Measurements from ENCODE around the gene FGF4.

Gene FGF4, protein sequence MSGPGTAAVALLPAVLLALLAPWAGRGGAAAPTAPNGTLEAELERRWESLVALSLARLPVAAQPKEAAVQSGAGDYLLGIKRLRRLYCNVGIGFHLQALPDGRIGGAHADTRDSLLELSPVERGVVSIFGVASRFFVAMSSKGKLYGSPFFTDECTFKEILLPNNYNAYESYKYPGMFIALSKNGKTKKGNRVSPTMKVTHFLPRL

DNA sequence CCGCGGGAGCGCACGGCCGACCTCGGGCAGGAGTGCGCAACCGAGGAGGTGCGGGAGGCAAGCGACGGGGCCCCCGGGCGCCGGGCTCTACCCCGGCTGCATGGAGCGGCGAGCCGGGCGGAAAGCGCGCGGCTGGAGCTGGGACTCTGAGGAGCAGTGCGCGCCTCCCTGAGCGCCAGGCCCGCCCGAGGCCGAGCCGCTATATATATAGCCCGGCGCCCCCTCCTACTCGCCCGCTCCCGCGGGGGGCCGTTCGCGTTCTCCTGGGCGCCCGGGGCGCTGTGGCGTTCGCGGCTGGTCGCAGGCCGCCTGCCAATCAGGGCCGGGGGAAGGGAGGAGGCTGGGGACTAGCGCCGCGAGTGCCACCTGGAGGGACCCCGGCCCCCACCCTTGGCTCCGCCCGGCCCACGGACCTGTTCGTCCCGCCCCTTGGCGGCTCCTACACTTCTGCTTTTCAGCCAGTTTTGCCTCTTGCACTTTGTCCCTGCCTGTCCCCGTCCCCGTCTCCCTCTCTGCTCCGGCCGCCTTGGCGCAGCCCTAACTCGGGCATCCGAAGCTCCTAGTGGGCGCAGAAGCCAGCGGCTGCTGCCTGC lies at the start of gene FGF4:
Gene FGF4, minus strand, starts transcription at position 179 of the 593 bp plus-strand sequence. CDS start 257 bp downstream, outside the sequence.
- no peak for DNase-seq

DNA sequence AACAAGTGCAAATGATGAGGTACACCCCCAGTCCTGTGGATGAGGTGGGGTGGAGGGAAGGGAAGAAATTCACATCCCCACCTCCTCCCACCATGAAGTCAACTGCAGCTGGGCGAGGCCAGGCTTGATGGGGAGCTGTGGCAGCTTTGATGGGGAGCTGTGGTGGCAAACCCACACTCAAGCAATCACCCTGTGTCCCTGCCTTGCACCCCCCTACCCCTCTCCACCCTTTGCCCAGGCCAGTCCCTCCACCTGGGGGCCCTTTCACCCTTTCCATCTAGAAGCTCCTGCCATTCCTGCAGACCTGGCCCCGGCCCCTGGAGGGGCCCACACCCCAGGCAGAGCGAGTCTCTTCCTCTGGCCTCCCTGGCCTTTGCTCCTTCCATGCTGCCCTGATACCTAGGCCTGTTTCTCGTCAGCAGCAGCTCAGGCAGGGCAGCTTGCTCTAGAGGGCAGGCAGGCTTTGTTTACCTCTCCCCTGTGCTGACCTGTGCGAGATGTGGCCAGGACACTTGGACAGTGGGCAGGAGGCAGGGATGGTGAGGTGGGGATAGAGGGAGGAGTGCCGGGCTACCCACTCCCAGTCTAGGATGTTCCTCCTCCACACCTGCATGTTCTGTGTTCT lies 48.6 kb upstream of the FGF4 start:
- no peak for DNase-seq

DNA sequence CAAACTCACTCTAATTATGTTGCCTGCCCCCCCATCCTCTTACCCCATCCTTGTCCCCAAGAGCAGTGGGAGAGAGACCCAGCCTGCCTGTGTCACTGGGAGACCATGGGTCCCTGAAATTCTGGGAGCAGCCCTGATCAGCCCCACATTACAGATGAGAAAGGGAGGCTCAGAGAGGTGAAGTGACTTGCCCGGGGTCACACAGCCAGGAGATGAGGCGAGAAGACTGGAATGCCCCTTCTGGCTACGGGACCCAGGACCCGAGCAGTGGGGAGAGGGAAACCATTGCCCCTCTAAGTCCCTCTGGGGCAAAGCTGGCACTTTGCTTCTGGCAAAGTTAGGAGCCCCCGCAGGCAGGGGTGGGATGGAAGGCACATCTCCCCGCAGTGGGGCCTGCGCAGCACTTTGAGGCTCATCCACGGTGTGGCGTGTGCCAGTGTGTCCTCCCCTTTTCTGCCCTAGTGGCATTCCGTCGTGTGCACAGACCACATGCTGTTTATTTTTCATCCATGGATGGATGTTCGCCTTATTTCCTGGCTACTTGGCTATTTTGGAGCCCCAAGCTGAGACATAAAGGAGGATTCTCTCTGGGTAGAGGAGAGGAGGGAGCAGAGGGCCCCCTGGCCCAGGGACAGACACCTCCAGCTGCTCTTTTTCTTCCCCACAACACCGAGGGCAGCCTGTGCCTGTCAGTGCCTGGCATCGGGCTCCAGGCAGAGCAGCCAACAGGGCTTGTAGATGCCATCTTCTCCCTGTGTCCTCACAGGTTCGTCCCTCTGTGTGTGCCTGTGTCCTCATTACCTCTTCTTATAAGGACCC lies 47.7 kb upstream of the FGF4 start:
- DNase-seq = no peak

DNA sequence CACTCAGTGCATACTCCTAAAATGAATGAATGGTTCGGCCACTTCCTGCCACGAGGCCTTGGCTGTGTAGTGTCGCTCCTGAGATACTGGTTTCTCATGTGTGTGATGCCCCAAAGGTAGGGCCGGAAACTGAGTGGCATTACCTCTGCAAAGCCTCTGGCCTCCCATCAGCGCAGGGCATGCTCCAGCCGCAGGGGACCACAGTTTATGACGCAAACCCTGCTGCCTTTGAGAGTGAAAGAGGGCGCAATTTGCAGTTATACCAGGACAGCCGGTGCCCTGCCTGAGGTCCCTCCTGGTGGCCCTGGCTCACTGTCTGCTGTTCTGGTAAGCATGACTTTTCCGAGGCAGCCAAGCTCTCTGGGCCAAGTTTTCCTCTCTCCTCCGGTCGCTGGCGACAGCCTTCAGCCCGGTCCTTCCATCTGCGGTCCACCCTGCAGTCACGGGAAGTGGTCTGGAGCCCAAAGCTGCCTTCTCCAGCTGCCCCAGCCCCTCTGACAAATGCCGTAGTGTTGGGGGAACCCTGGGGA lies 46.4 kb upstream of the FGF4 start:
- no peak for DNase-seq

DNA sequence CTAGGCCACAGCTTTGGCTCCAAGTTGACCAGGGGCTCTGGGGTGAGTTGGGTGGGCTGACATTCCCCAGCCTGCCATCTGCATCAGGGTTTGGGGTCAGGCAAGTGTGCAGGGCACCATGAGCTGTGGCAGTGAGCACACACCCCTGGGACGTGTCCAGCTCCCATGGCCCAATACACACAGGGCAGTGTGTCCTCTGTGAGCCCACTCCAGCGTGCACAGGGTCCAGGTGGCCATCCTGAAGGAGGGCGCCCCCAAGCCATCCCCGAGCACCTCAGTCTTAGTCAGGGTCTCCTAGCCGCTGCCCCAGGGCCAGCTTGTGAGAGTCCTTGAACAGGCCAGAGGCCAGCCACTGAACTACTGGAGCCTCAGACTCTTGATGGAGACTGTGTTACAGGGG lies 45.3 kb upstream of the FGF4 start:
- DNase-seq = no peak

DNA sequence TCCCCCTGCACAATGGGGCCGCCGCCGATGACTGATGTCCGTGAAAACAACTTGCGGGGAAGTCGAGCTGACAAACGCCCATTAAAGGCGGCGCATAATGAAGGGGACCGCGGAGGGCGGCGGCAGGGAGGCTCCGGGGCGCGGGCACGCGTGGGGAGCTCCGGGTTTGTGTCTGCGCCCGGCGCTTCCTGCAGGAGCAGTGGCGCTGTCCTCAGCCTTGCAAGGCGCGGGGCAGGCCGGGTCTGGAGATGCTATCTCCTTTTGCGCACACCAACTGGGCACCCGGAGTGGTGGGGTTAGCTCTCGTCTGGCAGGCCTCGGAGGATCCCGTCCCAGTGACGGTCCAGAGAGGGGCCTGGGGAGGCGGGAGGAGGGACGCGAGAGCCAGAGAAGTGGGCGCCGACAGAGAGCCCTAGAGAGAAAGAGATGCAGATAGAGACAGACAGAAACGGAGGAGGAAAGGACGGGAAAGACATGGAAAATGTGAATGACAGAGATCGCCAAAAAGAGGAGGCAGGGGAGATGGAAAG lies 44.5 kb upstream of the FGF4 start:
- DNase-seq = no peak

DNA sequence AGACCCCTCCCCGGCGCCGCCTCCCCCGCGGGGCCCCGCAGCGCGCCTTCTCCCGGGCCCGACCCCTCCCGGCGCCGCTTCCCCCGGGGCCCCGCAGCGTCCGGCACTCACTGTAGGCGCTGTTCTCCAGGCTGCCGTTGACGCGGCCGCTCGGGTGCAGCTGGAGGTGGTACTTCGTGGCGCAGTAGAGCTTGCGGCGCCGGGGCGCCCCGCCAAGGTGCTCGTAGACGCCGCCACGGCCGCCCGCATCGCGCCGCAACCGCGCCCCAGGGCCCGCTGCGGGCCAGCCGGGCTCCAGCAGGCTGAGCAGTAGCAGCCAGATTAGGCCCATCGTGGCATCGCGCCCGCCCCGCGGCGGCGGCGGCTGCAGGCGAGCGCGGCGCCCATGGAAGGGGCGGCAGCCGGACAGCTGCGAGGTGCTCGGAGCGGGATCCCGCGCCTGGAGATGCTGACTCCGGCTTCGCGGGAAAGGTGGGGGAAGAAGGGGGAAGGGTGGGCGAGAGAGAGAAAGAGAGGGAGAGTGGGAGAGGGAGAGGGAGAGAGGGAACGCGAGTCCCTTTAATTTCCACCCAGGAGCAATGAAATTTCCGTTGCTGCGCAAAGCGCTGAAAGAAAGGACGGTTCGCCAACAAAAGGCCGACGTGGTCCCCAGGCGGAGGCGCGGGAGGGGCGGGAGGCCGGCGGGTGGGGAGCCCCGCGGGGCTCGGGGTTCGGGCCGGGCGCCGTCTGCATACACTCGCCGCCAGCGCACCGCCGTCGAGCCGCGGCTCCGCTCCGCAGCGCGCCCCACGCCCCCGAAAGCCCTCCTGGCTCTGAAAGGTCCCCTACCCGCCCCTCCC lies 43.7 kb upstream of the FGF4 start, which contains the start of gene FGF3:
Gene FGF3, minus strand, starts transcription at position 814 of the 839 bp plus-strand sequence. Its CDS starts 483 bp downstream, at position 331.
- DNase-seq = no peak

DNA sequence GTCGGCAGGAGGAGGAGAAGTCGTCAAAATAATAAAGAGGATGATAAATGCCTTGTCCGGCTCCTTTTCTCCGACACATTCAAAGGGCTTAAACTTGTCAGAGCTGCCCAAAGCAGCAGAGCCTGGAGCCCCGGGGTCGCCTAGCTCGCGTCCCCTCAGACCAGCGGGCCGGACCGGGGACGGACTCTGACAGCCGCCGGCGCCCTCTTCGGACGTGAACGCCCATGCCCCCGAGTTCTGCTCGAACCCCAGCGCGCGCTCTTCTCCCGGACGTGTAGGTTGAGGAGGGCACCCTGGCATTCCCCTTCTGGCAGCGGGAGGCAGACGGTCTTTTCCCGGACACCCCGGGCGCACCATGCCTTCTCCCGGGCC lies 43.1 kb upstream of the FGF4 start:
- no peak for DNase-seq

DNA sequence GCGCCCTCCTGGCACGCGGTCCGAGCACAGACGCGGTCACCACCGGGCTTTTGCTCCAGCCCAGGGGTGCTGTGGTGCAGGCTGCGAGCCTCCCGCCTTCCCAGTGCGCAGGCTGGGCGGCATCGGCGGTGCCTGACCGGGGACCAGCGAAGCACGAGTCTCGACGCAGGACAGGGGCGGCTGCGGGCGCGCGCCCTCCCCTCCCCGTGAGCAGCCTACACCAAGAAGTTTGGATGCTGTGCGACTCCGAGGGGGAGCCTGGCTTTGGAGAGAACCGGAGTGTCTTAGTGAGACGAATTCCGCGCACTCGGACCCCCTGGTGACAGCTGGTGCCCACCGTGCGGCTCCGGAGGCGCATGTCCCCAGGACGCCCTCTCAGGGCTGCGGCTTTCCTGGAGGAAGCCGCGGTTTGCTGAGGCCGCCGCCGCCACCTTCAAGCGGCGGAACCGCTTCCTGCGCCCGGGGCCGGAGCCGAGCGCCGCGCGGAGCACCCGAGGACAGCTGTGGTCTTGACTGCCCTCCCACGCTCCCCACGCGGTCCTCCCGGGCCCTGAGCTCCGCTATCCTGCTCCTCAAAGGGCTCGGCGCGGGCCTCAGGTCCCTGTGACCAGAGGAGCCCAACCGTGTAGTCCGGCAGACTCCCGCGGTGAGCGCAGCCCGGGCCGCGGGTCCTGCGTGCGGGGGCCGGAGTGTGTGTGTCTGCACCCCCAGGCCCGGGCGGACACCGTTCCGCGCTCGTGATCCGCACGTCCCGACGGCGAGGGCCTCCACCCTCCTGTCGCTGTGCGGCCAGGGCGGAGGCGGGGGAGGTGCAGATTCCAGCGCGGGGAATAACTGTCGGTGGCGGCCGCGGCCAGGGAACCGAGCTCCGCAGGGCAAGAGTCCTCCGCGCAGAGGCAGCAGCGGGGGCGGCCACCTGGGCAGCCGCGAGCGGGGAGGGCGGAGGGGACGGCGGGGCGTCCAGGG lies 42.4 kb upstream of the FGF4 start:
- no peak for DNase-seq

DNA sequence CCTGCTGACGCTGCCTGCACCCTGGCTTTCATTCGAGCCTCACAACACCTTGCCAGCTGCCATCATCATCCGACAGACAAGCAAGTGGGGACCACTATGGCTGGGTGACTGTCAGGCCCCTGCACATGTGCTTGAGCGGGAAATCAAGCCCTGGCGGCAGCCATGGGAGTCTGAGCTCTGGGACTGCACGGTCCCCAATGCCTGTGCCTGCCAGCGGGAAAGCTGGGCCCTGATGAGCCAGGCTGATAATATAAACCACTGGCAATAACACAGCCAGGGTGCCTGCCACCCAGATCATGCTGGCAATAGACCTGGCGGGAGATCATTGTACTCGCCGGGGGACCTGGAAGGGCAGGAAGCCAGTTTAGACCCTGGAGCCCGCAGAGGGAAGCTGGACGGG lies 41.5 kb upstream of the FGF4 start:
- DNase-seq = no peak

DNA sequence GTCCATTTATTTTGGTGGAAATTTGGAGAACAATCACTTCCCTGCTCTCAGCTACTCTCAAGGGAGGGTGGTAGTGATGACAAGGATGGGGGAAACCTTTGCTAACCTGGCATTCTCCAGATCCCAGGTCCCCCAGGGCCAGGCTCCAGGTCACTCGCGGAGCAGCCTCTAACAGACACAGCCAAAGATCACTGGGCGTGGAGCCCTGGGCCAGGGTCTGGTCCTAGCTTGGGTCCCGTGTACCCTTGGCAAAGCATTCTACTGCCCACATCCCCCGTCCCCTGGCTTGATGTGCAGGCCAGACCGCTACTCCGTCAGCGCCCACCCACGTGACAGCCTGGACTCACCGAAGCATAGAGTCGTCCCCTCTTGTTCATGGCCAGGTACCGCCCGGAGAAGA lies 40.8 kb upstream of the FGF4 start:
- DNase-seq = no peak

DNA sequence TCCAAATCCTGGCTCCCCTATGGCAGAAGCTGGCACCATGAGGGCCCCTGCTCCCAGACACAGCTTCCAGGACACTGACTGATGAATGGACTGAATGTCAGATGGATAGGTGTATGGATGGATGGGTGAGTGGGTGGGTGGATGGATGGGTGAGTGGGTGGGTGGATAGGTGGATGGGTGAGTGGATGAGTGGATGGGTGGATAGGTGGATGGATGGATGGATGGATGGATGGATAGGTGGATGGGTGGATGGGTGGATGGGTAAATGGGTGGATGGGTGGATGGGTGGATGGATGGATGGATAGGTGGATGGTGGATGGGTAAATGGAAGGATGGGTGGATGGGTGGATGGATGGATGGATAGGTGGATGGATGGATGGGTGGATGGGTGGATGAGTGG lies 39.8 kb upstream of the FGF4 start:
- no peak for DNase-seq

DNA sequence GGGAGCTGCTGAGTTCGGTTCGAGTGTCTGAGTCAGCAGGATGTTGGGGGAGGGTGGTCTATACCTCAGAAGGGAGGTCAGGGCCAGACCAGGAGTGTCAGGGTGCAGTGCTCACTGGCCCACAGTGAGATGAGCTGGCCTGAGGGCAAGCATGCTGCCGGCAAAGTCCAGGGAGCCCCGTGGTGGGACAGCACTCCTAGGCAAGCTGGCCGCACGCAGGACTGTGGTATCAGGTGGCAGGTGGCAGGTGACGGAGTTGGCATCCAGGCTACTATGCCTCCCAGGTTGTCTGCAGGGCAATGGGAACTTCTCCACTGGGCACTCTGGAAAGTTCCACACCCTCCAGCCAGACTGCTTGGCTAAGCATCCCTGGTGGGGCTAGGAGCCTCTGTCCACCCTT lies 39.3 kb upstream of the FGF4 start:
- DNase-seq = no peak

DNA sequence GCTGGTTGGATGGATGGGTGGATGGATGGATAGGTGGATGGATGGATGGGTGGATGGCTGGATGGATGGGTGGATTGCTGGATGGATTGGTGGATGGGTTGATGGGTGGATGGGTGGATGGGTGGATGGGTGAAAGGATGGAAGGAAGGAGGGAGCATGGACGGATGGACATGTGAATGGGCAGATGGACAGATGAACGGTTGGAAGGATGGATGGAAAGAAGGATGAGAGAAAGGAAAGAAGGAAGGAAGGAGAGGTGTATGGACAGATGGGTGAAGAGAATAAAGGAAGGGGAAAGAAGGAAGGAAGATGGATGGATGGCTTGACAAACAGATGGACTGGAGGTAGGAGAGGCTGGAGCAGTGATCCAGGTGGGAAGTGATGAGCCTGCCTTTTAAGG lies 38.7 kb upstream of the FGF4 start:
- DNase-seq = no peak

DNA sequence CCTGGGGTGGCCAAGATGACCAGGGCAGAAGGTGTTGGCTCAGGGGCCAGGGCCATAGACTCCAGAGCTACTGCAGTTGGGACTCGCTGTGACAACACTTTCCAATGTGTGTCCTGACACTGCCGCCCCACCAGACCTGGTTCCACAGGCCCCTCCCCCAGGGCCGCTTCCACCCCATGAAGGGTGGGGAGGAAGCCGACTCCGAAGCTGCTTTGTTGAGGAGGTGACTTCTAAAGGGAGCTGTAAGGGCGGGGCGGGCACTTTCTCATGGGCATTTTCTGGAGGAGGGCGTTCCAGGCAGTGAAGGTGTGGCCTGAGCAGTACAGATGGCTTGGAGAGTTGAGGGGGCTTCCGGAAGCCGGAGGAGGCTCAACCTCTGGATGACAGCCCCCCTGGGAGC lies 37.8 kb upstream of the FGF4 start:
- no peak for DNase-seq

DNA sequence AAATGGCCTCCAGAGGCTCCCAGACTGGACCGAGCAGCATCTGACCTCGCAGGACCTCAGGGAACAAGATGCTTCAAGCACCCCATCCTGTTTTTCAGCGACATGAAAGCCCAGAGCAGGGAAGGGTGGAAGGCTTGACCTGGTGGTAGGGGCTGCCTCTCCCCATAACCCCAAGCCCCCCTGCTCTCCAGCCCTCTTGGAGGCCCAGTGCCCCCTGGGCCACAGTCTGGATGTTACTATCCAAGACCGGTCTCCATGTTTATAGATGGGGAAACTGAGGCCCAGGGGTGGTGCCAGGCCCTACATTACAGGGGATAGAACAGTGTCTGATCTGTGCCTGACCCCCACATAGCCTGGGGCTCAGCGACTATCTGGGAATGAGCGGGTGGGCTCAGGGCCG lies 37.1 kb upstream of the FGF4 start:
- DNase-seq = no peak

DNA sequence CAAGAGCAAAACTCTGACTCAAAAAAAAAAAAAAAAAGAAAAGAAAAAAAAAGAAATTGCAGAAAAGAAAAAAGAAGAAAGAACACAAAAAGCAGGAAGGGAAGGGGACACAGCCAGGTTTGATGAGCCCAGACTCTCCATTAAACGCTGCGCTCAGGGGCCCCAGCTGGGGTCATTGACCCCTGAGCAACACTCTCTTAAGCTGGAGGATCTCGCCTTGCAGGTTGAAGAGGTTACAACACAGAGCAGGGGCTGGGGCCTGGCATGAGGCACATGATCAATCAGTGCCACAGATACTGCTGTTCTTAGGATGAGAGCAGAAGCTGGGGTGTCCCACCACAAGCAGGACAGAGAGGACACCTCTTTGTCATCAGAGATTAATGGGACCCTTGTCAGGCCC lies 36.3 kb upstream of the FGF4 start:
- no peak for DNase-seq

DNA sequence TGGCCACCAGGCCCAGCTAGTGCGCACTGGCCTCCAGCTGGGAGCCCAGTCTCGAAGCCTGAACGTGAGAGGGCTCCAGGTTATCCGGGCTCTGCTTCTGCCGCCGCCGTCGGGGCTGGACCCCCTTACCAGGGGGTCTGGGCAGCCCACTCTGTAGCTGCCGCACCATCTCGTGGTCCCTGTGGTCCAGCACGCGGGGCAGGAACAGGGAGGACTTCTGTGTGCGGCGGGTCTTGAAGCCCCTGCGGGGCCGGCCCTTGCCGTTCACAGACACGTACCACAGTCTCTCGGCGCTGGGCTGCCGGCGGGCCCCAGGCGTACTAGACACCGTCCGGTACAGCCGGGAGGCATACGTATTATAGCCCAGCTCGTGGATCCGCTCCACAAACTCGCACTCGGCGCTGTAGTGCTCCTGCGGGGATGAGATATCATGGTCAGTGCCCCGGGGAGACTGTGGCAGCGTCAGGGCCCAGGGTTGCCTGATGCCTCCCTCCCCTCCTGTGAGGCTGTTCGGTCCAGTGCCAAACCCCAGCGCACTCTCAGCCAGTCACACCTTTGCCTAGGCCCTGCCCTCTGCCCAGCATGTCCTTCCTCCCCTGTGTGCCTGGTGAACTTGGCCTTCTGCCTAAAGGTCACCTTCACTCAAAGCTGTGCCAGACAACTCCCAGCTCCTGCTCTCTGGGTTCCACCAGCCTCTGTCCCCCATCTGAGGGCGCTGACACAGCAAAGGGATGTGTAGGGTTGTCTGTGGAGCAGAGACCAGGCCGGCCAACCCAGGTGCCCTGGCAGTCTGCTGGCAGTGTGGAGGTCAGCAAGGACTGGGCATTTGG lies 35.4 kb upstream of the FGF4 start:
- no peak for DNase-seq

DNA sequence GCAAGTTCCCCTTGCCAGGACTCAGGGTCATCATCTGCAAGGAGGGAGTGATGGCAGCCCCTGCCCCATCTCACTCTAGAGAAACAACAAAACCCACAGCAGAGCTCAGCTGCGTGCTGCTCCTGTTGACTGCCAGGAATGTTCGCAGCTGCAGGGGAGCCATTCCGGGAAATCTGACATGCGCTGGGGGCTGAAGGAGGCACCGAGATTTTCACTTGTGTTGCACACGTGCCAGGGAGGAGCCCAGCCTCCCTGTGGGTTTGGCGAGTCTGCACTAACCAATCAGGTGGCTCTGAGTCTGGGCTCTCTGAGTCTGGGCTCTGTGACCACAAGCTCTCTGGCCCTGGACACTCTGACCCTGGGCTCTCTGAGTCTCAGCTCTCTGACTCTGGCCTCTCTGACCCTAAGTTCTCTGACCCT lies 33.5 kb upstream of the FGF4 start:
- DNase-seq = no peak

Measured in inflammatory macrophage treated with lipopolysaccharide for 4 hours (primary cell).